GM18870 (cell line): ENCODE data around the gene MAP3K5.

Experiments used
- ATAC-seq: cut with Tn5 transposase; IDR thresholded peaks from one replicate; pipeline ENCODE4 v1.9.1; 2021; ENCODE audit warnings: moderate library complexity; ENCODE audit not compliant: unreplicated experiment

The MAP3K5 gene

GRCh38 chr6:136751991-136752390 is 40.3 kb downstream of the MAP3K5 start:
- no peak for ATAC-seq

- ATAC-seq, result peak; percentile 94
Measured at GRCh38 chr6:136751522-136751956, 40.7 kb downstream of the MAP3K5 start.

GRCh38 chr6:136750696-136751521 is 41.4 kb downstream of the MAP3K5 start:
- peak; percentile 19 for ATAC-seq

DNA sequence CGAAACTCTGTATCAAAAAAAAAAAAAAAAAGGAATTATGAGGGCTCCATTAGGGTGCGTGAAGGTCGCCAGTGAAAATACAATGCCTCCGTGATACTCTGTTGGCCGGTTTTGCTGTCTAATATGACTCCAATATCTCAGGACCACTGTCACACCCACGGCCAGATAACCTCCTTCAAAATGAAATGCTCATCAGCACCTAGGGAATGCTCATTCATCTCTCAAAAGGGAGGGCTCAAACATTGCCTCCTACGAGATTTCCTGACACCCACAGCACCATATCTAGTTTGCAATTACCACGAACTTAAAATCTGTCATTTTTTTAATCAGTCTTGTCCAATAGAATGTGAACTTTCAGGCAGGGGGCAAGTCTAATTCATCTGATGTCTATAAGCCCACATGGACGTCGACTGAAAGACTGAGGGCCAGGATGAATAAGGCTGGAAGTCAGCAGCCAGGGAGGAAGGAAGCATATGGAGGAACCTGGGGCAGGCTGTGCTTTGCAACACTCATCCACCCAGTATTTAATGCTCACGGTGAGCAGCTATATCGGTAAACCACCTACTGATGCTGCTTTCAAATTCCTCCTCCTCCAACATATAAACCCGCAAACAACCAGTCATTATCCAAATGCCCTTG is 42.8 kb downstream of the MAP3K5 start:
- no peak for ATAC-seq

DNA sequence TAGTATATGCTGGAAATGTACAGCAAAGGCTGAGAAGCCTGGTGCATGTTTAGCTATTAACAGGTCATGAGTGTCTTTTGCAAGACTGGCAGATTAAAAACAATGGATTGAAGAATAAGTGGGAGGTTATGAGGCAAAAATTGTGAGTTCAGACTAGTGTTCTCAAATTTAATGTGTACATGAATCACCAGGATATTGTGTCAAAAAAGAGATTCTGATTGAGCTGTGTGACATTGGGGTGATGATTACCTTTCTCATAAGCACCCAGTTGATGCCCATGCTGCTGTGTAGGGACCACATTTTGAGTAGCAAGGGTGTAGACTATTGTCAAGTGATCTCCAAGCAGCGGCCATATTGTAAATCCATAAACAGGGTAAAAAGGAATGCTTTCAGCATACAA is 44.8 kb downstream of the MAP3K5 start:
- ATAC-seq, result no peak

DNA sequence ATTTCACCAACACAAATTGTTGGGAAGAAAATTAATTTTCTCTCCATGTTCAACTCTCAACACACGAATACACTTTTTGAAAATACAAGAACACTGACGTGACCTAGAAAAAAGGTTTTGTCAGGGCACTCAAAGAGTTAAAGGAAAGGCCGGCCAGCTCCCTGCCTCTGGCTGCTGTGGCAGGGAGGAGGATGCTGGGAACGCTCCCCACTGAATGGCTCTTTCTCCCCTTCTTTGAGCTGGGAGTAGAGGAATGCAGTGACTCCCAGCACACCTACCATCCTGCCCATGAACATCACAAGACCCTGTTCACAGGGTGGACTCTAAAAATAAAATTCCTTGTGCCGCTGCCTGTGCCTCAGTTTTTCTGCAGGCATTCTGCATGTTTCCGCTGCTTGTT is 47.0 kb downstream of the MAP3K5 start:
- no peak for ATAC-seq

DNA sequence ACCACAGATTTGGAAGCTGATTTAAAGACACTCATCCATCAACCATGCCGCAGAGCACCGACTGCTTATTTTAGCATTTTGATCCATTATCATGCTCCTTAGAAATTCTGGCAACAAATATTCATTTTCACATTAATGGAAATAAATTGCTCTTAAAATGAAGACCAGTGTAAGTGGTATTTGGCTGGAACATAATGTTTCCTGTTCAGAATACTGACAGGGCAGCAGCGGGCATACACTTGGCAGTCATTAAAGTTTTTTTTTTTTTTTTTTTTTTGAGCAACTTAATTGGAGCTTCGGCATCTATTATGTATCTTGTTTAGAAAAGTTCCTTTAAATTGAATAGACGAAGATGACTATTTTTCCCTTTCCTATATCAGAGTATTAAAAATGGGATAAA is 47.4 kb downstream of the MAP3K5 start:
- ATAC-seq, result no peak

DNA sequence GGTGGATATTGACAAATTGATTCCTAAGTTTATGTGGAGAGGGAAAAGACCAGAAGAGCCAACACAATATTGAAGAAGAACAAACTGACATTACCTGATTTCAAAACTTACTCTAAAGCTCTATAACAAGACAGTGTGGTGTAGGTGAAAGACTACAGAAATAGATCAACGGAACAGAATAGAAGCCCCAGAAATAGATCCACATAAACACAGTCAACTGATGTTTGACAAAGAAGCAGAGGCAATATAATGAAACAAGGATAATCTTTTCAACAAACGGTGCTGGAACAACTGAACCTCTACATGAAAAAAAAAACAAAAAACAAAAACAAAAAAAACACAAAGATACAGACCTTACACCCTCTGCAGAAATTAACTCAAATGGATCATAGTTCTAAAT is 50.2 kb downstream of the MAP3K5 start:
- no peak for ATAC-seq

DNA sequence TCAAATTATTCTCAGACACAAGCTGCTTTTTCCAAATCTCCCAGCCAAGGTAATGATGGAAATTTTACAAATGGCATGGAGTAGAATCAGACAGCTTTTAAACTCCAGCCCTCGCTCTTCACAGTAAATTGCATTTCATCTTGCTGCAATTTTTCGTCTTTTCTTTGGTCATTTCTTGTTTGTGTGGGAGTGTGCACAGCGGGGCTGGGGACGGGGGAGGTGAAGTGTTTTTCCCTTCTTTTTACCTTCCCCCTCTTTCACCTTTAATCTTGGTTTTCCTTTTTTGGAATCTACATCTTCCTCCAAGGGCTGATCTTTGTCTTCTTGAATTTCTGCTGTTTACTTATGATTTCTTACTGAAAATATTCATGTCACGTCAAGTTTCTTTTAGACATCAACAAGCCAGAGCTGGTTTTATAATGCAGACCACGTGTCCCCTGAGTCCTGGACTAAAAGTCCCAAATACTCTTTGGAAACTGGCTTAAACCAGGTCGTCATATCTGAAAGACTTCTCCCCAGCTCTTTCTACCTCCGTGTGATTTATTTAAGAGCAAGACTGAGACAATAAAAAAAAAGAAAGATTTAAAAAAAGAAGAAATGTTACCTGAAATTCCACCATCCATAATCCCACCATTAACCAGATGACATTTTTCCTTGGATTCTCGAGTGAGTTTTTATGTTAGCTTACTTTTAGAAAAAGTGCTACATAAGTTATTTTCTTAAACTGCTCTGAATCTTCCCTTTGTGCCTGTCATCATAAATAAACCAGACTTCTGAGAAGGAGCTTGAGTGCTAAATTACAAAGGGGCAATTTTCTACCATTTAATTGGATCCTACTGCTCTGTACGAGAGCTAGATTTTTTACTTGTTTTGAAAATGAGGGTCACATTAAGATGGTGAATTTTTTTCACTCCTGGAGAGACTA is 52.0 kb downstream of the MAP3K5 start:
- no peak for ATAC-seq

- no peak for ATAC-seq
Measured at GRCh38 chr6:136739501-136739900, 52.8 kb downstream of the MAP3K5 start.

GRCh38 chr6:136739071-136739470 is 53.2 kb downstream of the MAP3K5 start:
- no peak for ATAC-seq

- no peak for ATAC-seq
Measured at GRCh38 chr6:136738692-136739057, 53.6 kb downstream of the MAP3K5 start.

- no peak for ATAC-seq
Measured at GRCh38 chr6:136737871-136738691, 54.2 kb downstream of the MAP3K5 start.

DNA sequence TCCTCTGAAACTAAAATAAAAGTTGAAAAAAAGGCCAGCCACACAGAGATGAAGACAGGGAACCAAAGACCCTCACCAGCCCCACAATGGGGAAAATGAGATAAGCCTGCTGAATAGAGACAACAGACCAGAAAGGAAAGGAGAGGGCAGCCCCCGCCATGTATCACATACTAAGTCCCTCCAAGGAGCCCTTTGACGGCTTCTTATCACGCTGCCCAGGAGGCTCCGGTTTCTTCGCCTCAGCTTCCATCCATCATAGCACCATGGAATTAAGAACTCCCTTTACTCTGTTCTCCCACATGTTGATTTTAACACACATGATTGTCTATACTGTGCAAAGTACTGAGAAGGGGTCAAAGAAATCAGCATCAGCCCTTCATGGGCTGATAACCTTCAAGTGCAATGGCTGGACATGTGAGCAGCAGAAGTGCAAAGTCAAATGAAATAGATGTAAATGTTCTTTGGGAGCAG is 54.9 kb downstream of the MAP3K5 start:
- no peak for ATAC-seq

GRCh38 chr6:136736281-136736960 is 55.9 kb downstream of the MAP3K5 start:
- ATAC-seq, result no peak

DNA sequence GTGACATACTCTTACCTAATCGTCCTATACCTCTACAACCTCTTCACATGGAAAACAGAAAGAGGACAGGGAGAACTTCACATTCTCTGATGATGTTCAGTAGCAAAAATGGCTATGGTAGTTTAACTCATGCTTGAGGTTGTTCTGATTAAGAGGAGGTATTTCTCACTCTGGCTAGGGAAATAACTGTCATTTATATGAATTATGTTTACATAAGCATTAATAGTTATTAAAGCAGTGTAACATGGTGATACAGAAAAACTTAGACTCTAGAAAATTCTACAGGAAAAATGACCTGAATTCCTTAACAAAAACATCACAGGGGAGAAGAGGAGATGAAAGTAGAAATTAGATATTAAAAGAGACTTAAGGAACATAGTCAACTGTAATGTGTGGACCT is 57.3 kb downstream of the MAP3K5 start:
- ATAC-seq, result no peak

DNA sequence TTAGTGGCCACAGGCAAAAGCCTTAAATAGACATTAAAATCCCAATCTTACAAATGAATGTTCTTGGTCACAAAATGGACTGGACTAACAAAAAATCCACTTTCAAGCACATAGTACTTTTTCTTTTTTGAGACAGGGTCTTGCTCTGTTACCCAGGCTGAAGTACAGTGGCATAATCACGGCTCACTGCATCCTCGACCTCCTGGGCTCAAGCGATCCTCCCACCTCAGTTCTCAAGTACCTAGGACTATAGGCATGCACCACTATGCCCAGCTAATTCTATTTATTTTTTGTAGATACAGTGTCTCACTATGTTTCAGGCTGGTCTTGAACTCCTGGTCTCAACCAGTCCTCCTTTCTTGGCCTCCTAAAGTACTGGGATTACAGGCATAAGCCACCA is 59.4 kb downstream of the MAP3K5 start:
- ATAC-seq, result no peak

DNA sequence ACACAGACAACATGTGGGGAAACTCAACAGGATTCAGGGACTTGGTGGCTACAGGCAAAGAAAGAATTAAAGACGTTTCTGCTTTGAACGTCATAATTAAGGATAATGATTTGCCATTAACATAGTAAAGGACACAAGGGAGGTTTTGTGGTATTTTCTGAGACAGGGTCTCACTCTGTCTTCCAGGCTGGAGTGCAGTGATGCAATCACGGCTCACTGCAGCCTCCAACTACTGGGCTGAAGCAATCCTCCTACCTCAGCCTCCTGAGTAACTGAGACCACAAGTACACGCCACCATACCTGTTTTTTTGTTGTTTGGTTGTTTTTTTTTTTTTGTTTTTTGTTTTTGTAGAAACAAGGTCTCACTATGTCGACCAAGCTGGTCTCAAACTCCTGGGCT is 62.4 kb downstream of the MAP3K5 start:
- no peak for ATAC-seq

GRCh38 chr6:136728976-136729515 is 63.2 kb downstream of the MAP3K5 start:
- ATAC-seq, result no peak
